Activated CD4-positive, alpha-beta T cell treated with anti-CD3 and anti-CD28 coated beads for 4 hours (primary cell): Measurements from ENCODE around the gene MAPK8.

Experiments
- DNase-seq, 2 donors: peaks; one replicate each; pipeline ENCODE4 v3.0.0-alpha.2; 2020

Gene MAPK8

GRCh38 chr10:48451969-48452878 lies 145.7 kb downstream of the MAPK8 start:
- no peak for DNase-seq

- no peak for DNase-seq
Observed at GRCh38 chr10:48452879-48453412, 146.5 kb downstream of the MAPK8 start.

- DNase-seq: no peak
Observed at GRCh38 chr10:48453451-48454301, 147.2 kb downstream of the MAPK8 start.

GRCh38 chr10:48454302-48455054 lies 148.0 kb downstream of the MAPK8 start:
- DNase-seq: no peak

GRCh38 chr10:48455055-48455391 lies 148.5 kb downstream of the MAPK8 start:
- no peak for DNase-seq

GRCh38 chr10:48455392-48456151 lies 149.1 kb downstream of the MAPK8 start:
- DNase-seq: no peak

GRCh38 chr10:48456361-48456804 lies 149.9 kb downstream of the MAPK8 start:
- DNase-seq: no peak

- no peak for DNase-seq
Observed at GRCh38 chr10:48456808-48457761, 150.6 kb downstream of the MAPK8 start.

GRCh38 chr10:48457949-48458661 lies 151.6 kb downstream of the MAPK8 start:
- DNase-seq: no peak

- DNase-seq: no peak
Observed at GRCh38 chr10:48458662-48459048, 152.2 kb downstream of the MAPK8 start.

GRCh38 chr10:48459270-48460150 lies 153.0 kb downstream of the MAPK8 start:
- DNase-seq: no peak

GRCh38 chr10:48460182-48460581 lies 153.7 kb downstream of the MAPK8 start:
- DNase-seq: no peak

GRCh38 chr10:48461623-48462481 lies 155.4 kb downstream of the MAPK8 start:
- no peak for DNase-seq

- DNase-seq: no peak
Observed at GRCh38 chr10:48462482-48463020, 156.1 kb downstream of the MAPK8 start.

- no peak for DNase-seq
Observed at GRCh38 chr10:48463318-48464003, 157.0 kb downstream of the MAPK8 start.

- DNase-seq: no peak
Observed at GRCh38 chr10:48464121-48464870, 157.8 kb downstream of the MAPK8 start.
